ENCODE results near the gene CLCN4.

Gene CLCN4

GRCh38 chrX:10221651-10222050 is 64.9 kb downstream of the CLCN4 start:
- no peak overlapping the region for H3K4me3 ChIP-seq (ENCODE audit: low read depth in 1 of 2, low read length in 1 of 2)
- H3K27me3 ChIP-seq: no peaks in the 10 kb centered on the region
- no peak for TF ChIP-seq CTCF (IDR thresholded peaks at IDR 0.05)
- no peaks in the 10 kb centered on the region for H3K9me3 ChIP-seq
- no peak overlapping the region for H3K27ac ChIP-seq
- H3K36me3 ChIP-seq: no peaks in the 10 kb centered on the region
- H3K4me1 ChIP-seq (ENCODE audit: control insufficient read depth in 1 of 2, insufficient read depth in 1 of 2, low read depth in 1 of 2, low read length in 1 of 2): peaks cover 0 to 9% of the 10 kb centered on the region in 2 experiments

- Histone ChIP-seq H3K27me3 (no peaks in the 10 kb centered on the region), H3K4me1 (ENCODE audit: control insufficient read depth in 1 of 2, insufficient read depth in 1 of 2, low read depth in 1 of 2, low read length in 1 of 2) (peaks cover 0 to 9% of the 10 kb centered on the region in 2 experiments), H3K27ac (no peak overlapping the region), H3K4me3 (ENCODE audit: low read depth in 1 of 2, low read length in 1 of 2) (no peak overlapping the region), H3K9me3 (no peaks in the 10 kb centered on the region), H3K36me3 (no peaks in the 10 kb centered on the region)
- TF ChIP-seq CTCF (IDR thresholded peaks at IDR 0.05): no peak
Observed at GRCh38 chrX:10223276-10223675, 66.5 kb downstream of the CLCN4 start.

- H3K36me3 ChIP-seq: no peaks in the 10 kb centered on the region
- no peak overlapping the region for H3K4me3 ChIP-seq (ENCODE audit: low read depth in 1 of 2, low read length in 1 of 2)
- no peaks in the 10 kb centered on the region for H3K9me3 ChIP-seq
- TF ChIP-seq CTCF (IDR thresholded peaks at IDR 0.05): no peak
- no peak overlapping the region for H3K27ac ChIP-seq
- peaks cover 0 to 9% of the 10 kb centered on the region in 2 experiments for H3K4me1 ChIP-seq (ENCODE audit: control insufficient read depth in 1 of 2, insufficient read depth in 1 of 2, low read depth in 1 of 2, low read length in 1 of 2)
- H3K27me3 ChIP-seq: no peaks in the 10 kb centered on the region
Observed at GRCh38 chrX:10223781-10224180, 67.0 kb downstream of the CLCN4 start.

- Histone ChIP-seq H3K4me1 (ENCODE audit: control insufficient read depth in 1 of 2, insufficient read depth in 1 of 2, low read depth in 1 of 2, low read length in 1 of 2) (no peaks in the 10 kb centered on the region), H3K36me3 (no peaks in the 10 kb centered on the region), H3K27ac (no peak overlapping the region), H3K9me3 (no peaks in the 10 kb centered on the region), H3K27me3 (no peaks in the 10 kb centered on the region), H3K4me3 (ENCODE audit: low read depth in 1 of 2, low read length in 1 of 2) (no peak overlapping the region)
- TF ChIP-seq CTCF (IDR thresholded peaks at IDR 0.05): no peak
Observed at GRCh38 chrX:10230222-10230621, 73.4 kb downstream of the CLCN4 start.

GRCh38 chrX:10231461-10231860 is 74.7 kb downstream of the CLCN4 start:
- Histone ChIP-seq H3K36me3 (no peaks in the 10 kb centered on the region), H3K27me3 (no peaks in the 10 kb centered on the region), H3K27ac (no peak overlapping the region), H3K4me3 (ENCODE audit: low read depth in 1 of 2, low read length in 1 of 2) (no peak overlapping the region), H3K9me3 (no peaks in the 10 kb centered on the region), H3K4me1 (ENCODE audit: control insufficient read depth in 1 of 2, insufficient read depth in 1 of 2, low read depth in 1 of 2, low read length in 1 of 2) (no peaks in the 10 kb centered on the region)
- no peak for TF ChIP-seq CTCF (IDR thresholded peaks at IDR 0.05)

- no peak for TF ChIP-seq CTCF (IDR thresholded peaks at IDR 0.05)
- Histone ChIP-seq H3K36me3 (no peaks in the 10 kb centered on the region), H3K4me3 (ENCODE audit: low read depth in 1 of 2, low read length in 1 of 2) (no peak overlapping the region), H3K9me3 (no peaks in the 10 kb centered on the region), H3K4me1 (ENCODE audit: control insufficient read depth in 1 of 2, insufficient read depth in 1 of 2, low read depth in 1 of 2, low read length in 1 of 2) (no peaks in the 10 kb centered on the region), H3K27ac (no peak overlapping the region), H3K27me3 (no peaks in the 10 kb centered on the region)
Observed at GRCh38 chrX:10233173-10233572, 76.4 kb downstream of the CLCN4 start.
